K562 (cell line): ENCODE measurements around the gene MFAP5. TPM values are rescaled to one million over a fixed set of nuclear protein-coding genes. Genes with fewer than 3 reads are reported as not detected.

Experiments used
- DMBX1 ChIP-seq: fragments of 250-450 bp; sonication (Bioruptor Pico); IDR thresholded peaks from 2 replicates; pipeline ENCODE4 v1.8.0; 2022; ENCODE audit warnings: inconsistent platforms, mild to moderate bottlenecking, moderate library complexity, borderline replicate concordance
- NFYB ChIP-seq: IDR thresholded peaks from 2 replicates; pipeline ENCODE4 v1.6.1; 2011; ENCODE audit warnings: mild to moderate bottlenecking, moderate library complexity; ENCODE audit not compliant: insufficient read length; ENCODE audit errors: extremely low read depth
- ZNF274 ChIP-seq: IDR thresholded peaks from 2 replicates; pipeline ENCODE4 v1.6.1; 2011; ENCODE audit warnings: low read depth, mild to moderate bottlenecking, low read length, moderate library complexity, borderline replicate concordance
- polyA plus RNA-seq, 8 experiments: library from polyadenylated mRNA; depleted of rRNA in 4 of 8; stranded (reverse) in 5 of 8; unstranded in 3 of 8; fragments of >200 nt; fragmentation: Nextera tagmentation in 2 of 8; fragmentation: Illumina TruSeq in 1 of 8; extraction: Ambion mirVana in 2 of 8; extraction: Trizol in 1 of 8; gene quantifications; 2 replicates each; pipeline versions ENCODE4 v1.2.1 to v1.2.3, GENCODE V29; 2011 to 2014; ENCODE audit warnings: inconsistent platforms in 1 of 8, missing spikeins in 1 of 8
- total RNA-seq, 7 experiments: library from RNA; depleted of rRNA in 6 of 7; stranded (reverse); fragments of >200 nt in 6 of 7; fragmentation: Illumina TruSeq in 2 of 7; extraction: Trizol in 2 of 7; gene quantifications; 2 replicates each; pipeline versions ENCODE4 v1.2.1 to v1.2.3, GENCODE V29; 2011 to 2021; ENCODE audit warnings: low replicate concordance in 1 of 7
- TF ChIP-seq, protein P1 (sequence below), 2 experiments: fragments of 450-650 bp; IDR thresholded peaks; 2 replicates each; pipeline ENCODE4 v1.6.1; 2016; ENCODE audit warnings: mild to moderate bottlenecking in 2 of 2, borderline replicate concordance in 1 of 2, low read depth in 1 of 2, moderate library complexity in 1 of 2
- TF ChIP-seq, protein P2 (sequence below): fragments of 250-450 bp; sonication (Bioruptor Pico); IDR thresholded peaks from 2 replicates; pipeline ENCODE4 v1.9.0; 2021; ENCODE audit warnings: mild to moderate bottlenecking, inconsistent platforms

MFAP5 gene
- total and polyA plus RNA-seq, 9 of the 15 experiments (the other 6 are each of a cell fraction or from before 2014, with no cell fraction given) = not detected

GRCh38 chr12:8699714-8700113 is 37.1 kb upstream of the MFAP5 start (continued):
- TF ChIP-seq ZNF274 (no peak), NFYB (no peak), DMBX1 (CRISPR knock-in tag) (no peak)
- TF ChIP-seq, protein P1, sequence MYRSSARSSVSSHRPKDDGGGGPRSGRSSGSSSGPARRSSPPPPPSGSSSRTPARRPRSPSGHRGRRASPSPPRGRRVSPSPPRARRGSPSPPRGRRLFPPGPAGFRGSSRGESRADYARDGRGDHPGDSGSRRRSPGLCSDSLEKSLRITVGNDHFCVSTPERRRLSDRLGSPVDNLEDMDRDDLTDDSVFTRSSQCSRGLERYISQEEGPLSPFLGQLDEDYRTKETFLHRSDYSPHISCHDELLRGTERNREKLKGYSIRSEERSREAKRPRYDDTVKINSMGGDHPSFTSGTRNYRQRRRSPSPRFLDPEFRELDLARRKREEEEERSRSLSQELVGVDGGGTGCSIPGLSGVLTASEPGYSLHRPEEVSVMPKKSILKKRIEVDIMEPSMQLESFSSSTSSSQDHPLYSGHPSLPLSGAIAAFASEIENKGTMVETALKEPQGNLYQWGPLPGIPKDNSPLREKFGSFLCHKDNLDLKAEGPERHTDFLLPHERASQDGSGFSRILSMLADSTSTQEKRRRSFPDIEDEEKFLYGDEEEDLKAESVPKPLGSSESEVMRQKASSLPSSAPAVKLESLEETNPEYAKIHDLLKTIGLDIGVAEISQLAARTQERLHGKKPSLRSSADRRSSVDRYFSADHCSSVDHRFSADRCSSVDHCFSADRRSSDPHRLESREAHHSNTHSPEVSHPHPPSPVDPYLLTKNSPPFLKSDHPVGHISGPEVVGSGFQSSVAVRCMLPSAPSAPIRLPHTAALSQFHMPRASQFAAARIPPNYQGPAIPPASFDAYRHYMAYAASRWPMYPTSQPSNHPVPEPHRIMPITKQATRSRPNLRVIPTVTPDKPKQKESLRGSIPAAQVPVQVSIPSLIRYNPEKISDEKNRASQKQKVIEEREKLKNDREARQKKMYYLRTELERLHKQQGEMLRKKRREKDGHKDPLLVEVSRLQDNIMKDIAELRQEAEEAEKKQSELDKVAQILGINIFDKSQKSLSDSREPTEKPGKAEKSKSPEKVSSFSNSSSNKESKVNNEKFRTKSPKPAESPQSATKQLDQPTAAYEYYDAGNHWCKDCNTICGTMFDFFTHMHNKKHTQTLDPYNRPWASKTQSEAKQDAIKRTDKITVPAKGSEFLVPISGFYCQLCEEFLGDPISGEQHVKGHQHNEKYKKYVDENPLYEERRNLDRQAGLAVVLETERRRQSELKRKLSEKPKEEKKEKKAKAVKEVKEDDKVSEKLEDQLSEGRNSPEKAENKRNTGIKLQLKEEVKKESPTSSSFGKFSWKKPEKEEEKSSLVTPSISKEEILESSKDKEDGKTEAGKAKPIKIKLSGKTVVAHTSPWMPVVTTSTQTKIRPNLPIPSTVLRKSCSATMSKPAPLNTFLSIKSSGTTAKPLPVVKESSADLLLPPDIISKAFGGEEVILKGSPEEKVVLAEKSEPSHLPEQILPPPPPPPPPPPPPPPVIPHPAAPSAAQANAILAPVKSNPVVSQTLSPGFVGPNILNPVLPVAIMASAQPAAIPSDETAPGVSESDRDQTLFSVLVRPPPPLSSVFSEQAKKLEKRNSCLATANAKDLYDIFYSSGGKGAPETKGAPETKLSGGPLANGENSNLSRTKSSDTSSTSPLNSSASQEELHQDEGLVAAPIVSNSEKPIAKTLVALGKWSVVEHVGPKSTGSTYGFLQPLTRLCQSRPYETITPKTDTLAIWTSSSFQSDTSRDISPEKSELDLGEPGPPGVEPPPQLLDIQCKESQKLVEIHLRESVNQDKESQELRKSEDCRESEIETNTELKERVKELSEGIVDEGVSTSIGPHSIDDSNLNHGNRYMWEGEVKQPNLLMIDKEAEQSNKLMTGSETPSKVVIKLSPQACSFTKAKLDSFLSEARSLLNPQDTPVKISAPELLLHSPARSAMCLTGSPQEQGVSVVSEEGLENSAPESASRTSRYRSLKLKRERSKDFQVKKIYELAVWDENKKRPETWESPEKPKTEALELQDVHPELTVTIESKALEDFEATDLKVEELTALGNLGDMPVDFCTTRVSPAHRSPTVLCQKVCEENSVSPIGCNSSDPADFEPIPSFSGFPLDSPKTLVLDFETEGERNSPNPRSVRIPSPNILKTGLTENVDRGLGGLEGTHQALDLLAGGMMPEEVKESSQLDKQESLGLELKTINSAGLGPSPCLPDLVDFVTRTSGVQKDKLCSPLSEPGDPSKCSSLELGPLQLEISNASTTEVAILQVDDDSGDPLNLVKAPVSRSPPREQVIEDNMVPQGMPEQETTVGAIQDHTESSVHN (IDR thresholded peaks at IDR 0.05; ENCODE audit: borderline replicate concordance in 1 of 2, low read depth in 1 of 2) = no peak
- TF ChIP-seq, protein P2, sequence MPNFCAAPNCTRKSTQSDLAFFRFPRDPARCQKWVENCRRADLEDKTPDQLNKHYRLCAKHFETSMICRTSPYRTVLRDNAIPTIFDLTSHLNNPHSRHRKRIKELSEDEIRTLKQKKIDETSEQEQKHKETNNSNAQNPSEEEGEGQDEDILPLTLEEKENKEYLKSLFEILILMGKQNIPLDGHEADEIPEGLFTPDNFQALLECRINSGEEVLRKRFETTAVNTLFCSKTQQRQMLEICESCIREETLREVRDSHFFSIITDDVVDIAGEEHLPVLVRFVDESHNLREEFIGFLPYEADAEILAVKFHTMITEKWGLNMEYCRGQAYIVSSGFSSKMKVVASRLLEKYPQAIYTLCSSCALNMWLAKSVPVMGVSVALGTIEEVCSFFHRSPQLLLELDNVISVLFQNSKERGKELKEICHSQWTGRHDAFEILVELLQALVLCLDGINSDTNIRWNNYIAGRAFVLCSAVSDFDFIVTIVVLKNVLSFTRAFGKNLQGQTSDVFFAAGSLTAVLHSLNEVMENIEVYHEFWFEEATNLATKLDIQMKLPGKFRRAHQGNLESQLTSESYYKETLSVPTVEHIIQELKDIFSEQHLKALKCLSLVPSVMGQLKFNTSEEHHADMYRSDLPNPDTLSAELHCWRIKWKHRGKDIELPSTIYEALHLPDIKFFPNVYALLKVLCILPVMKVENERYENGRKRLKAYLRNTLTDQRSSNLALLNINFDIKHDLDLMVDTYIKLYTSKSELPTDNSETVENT = no peak
